ENCODE results near the gene HS6ST1. TPM values are rescaled to one million over a fixed set of nuclear protein-coding genes. Genes with fewer than 3 reads are reported as not detected.

Gene HS6ST1, protein sequence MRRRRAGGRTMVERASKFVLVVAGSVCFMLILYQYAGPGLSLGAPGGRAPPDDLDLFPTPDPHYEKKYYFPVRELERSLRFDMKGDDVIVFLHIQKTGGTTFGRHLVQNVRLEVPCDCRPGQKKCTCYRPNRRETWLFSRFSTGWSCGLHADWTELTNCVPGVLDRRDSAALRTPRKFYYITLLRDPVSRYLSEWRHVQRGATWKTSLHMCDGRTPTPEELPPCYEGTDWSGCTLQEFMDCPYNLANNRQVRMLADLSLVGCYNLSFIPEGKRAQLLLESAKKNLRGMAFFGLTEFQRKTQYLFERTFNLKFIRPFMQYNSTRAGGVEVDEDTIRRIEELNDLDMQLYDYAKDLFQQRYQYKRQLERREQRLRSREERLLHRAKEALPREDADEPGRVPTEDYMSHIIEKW
- total RNA-seq (16.9 TPM), polyA plus RNA-seq (40.0 TPM)

DNA sequence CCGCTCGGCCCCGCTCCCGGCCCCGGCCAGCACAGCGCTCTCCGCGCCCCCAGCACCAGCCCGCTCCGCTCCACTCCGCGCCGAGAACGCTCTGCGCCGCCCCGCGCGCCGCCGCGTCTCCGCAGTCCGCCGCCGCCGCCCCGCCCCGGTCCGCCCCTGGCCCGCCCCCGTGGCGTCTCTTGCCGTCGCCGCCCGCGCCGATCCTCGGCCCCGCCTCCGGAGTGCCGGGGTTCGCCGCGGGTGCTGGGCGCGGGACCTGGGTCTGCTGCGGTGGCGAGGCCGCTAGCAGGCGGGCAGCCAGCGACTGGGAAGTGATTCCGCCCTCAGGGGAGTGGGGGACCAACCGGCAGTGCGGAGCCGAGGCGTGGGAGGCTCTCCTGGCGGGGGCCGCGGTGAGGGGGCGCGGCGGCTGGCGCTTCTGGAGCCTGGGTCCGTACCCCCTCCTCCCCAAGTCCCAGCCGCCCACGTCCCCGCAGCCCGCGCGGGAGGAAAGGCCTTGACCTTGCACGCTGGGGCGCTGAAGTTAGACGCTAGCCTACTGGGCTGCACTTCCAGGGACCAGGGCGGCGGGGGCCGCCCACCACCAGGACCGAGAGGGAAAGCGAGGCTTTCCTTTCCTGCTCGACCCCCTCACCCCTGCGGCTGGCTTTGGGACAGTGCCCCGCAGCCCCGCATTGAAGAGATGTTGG is at the start of gene HS6ST1:
Gene HS6ST1, minus strand, starts transcription at position 93 of the 689 bp plus-strand sequence. CDS start 305 bp downstream, outside the sequence.
- Histone ChIP-seq H3K4me1 (ENCODE audit: insufficient read depth) (peaks cover 2% of the 10 kb centered on the region), H3K36me3 (ENCODE audit: insufficient read depth) (no peaks in the 10 kb centered on the region), H3K4me3 (ENCODE audit: low read depth, low read length) (peak within 1 kb of the TSS; percentile 90), H3K27ac (ENCODE audit: low read depth) (no peak within 1 kb of the TSS)
- 1% methylated on average over 83 of the region's 84 CpGs for WGBS
- DNase-seq (ENCODE audit: extremely low spot score) = no peak

DNA sequence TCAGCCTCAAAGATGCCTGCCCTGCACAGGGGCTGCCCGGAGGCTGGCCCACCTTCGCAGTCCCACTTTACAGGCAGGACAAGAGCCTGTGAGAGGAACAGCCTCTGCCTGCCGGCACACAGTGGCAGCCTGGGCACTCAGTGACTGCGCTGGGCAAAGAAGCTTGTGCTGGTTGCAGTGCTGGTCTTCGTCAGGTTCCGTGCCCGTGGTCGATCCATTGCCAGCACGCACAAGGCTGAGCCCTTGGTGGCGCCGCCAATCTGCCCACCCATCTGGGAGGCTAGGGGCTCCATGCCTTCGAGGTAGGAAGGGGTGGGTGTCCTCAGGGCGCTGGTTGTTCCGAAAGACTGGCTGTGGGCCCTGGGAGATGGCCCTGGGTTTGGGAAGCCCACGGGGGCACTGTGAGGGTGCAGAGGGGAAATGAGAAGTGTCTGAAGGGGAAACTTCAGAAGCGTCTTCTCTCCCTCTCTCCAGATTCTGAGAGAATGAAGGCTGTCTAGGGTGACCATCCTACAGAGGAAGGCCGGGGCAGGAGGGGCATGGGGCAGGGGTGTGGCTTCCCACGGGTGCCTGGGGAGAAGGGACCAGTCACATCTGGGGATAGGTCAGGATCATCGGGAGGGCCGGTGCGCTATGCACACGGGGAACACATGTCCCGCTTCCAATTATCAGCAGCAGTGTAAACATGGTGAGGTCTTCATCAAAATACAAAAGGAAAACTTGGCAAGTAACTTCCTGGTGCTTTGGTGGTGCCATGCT is 49.1 kb upstream of the HS6ST1 start:
- no peaks in the 10 kb centered on the region for H3K4me1 ChIP-seq (ENCODE audit: insufficient read depth)
- no peak for DNase-seq (ENCODE audit: extremely low spot score)
- 95% methylated on average over 23 of the region's 23 CpGs for WGBS

DNA sequence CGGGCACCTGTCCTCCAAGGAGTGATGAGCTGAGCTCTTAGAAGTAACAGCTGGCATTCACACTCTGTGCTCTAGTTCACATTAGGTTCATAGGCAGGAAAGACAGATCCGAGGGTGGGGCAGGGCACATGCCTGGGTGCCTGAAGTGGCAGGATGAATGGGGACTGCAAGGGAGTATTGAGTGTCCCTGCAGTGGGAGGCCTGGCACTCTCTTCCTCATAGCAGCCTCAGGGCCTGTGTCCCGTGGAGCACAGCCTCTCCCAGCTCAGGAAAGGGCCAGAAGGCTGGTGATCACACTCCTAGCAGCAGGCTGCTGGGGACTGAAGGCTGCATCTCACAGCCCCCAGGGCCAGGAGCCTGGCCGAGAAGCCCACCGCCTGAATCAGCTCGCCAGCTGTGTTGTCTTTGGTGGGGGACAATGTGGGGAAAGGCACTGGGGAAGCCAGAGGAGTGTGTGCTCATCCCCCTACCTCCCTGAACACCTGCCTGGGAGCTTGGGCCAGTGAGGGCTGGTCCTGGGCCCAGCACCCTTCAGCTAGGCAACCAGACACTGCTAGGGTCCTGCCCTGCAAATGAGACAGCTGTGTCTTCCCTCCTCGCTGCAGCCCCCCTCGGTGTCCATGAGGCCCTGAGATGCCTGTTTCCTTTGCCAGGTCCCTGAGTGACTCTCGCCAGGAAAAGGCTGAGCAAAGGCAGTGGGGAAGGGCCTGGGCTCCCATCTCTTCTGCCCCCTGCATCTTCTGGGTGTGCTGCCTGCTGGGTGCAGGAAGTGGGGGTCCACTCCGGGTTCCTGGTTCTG is 48.2 kb upstream of the HS6ST1 start:
- no peaks in the 10 kb centered on the region for H3K4me1 ChIP-seq (ENCODE audit: insufficient read depth)
- DNase-seq (ENCODE audit: extremely low spot score) = no peak
- H3K27ac ChIP-seq (ENCODE audit: low read depth) = no peak overlapping the region
- 85% methylated on average over 10 of the region's 10 CpGs for WGBS
- H3K4me3 ChIP-seq (ENCODE audit: low read depth, low read length) = no peak overlapping the region
- H3K36me3 ChIP-seq (ENCODE audit: insufficient read depth) = no peaks in the 10 kb centered on the region

More for the DNA sequence above, 49.1 kb upstream of the HS6ST1 start:
- Histone ChIP-seq H3K27ac (ENCODE audit: low read depth) (no peak overlapping the region), H3K36me3 (ENCODE audit: insufficient read depth) (no peaks in the 10 kb centered on the region), H3K4me3 (ENCODE audit: low read depth, low read length) (no peak overlapping the region)

DNA sequence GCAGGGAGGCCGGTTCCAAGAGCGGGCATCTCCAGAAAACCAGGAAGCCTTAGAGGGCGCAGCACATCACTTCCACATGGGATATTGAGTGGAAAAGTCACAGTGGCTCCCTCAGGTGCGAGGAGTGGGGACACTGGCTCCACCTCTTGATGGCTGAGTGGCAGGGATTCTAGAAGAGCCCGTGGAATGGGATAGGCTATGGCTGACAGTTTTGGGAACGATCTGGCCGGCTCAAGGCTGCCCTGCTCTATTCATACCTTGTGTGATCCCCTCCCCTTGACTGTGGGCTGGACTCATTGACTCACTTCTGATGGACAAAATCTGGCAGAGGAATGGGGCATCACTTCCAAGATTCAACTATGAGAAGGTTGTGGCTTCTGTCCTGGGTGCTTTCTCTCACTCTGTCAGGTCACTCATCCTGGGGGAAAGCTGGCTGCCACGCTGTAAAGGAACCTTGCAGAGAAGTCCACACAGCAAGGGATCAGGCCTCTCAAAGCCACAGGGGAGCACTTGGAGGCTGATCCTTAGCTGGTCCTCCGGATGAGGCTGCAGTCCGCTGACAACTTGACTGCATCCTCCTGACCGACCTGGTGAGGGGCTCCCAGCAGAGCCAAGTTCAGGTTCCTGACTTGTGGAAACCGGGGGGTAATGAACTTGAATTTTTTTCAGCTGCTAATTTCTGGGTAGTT is 46.7 kb upstream of the HS6ST1 start:
- H3K4me1 ChIP-seq (ENCODE audit: insufficient read depth) = no peaks in the 10 kb centered on the region
- DNase-seq (ENCODE audit: extremely low spot score) = no peak
- WGBS = 94% methylated on average over 12 of the region's 12 CpGs
- no peak overlapping the region for H3K27ac ChIP-seq (ENCODE audit: low read depth)
- H3K4me3 ChIP-seq (ENCODE audit: low read depth, low read length) = no peak overlapping the region
- no peaks in the 10 kb centered on the region for H3K36me3 ChIP-seq (ENCODE audit: insufficient read depth)

DNA sequence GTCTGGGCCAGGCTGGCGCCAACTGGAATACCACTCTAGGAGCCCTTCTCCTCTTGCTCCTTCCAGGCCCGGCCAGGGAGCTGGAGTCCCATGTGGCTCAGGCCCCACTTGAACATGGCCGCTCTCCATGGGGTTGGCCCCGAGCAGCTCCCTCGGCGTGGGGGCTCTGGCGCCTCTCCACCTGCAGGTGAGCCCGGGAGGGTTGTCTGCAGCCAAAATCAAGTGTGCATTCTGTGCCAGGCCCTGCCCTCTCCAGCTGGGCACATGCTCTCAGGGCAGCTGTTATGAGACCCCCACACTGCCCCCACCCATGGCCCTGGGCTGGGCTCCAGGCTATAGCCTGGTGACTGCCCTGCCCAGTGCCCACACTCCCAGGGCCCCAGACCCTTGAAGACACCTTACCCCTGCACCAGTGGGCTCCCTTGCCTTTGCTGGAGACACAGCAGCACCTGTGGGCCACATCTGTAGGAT is 45.8 kb upstream of the HS6ST1 start:
- H3K36me3 ChIP-seq (ENCODE audit: insufficient read depth) = no peaks in the 10 kb centered on the region
- H3K4me1 ChIP-seq (ENCODE audit: insufficient read depth) = no peaks in the 10 kb centered on the region
- no peak overlapping the region for H3K4me3 ChIP-seq (ENCODE audit: low read depth, low read length)
- no peak overlapping the region for H3K27ac ChIP-seq (ENCODE audit: low read depth)
- no peak for DNase-seq (ENCODE audit: extremely low spot score)
- 93% methylated on average over 8 of the region's 8 CpGs for WGBS

DNA sequence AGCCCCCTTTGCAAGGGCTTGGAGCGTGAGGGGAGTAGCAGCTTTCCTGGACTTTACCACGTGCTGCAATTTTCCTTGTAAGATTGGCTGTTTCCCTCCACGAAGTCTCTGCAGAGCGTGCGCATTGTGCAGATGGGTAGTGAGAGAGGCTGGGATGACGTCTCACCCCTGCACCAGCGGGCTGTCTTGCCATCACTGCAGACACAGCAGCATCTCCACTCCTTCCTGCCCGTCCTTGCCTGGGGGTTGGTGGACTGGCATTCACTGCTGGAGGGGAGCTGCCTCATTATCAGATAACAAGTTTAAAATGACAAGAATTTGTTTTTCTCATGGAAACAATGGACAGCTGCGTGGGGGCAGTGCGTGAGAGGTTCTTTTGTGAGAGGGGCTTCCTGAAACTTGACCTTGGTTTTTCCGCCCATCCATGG is 45.3 kb upstream of the HS6ST1 start:
- no peaks in the 10 kb centered on the region for H3K4me1 ChIP-seq (ENCODE audit: insufficient read depth)
- no peaks in the 10 kb centered on the region for H3K36me3 ChIP-seq (ENCODE audit: insufficient read depth)
- no peak for DNase-seq (ENCODE audit: extremely low spot score)
- no peak overlapping the region for H3K4me3 ChIP-seq (ENCODE audit: low read depth, low read length)
- H3K27ac ChIP-seq (ENCODE audit: low read depth) = no peak overlapping the region
- WGBS = 93% methylated on average over 11 of the region's 11 CpGs

DNA sequence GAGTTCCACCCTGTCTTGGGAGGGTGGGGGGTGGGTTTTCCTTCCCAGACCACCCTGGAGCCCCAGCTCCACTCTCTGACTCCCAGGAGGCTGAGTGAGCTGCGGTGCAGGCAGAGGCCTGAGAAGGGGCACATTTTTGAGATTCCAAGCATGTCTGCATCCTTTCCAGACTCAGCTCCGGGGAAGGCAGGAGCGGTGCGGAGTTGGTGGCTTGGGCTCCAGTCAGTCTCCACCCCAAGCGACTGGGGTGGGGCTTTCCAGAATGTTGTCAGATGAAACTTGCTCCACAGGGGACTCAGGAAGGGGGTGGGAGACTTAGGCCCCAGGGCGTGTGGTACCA is 44.2 kb upstream of the HS6ST1 start:
- DNase-seq (ENCODE audit: extremely low spot score) = no peak
- Histone ChIP-seq H3K4me3 (ENCODE audit: low read depth, low read length) (no peak overlapping the region), H3K4me1 (ENCODE audit: insufficient read depth) (no peaks in the 10 kb centered on the region), H3K27ac (ENCODE audit: low read depth) (no peak overlapping the region), H3K36me3 (ENCODE audit: insufficient read depth) (no peaks in the 10 kb centered on the region)
- 27% methylated on average over 6 of the region's 6 CpGs for WGBS

DNA sequence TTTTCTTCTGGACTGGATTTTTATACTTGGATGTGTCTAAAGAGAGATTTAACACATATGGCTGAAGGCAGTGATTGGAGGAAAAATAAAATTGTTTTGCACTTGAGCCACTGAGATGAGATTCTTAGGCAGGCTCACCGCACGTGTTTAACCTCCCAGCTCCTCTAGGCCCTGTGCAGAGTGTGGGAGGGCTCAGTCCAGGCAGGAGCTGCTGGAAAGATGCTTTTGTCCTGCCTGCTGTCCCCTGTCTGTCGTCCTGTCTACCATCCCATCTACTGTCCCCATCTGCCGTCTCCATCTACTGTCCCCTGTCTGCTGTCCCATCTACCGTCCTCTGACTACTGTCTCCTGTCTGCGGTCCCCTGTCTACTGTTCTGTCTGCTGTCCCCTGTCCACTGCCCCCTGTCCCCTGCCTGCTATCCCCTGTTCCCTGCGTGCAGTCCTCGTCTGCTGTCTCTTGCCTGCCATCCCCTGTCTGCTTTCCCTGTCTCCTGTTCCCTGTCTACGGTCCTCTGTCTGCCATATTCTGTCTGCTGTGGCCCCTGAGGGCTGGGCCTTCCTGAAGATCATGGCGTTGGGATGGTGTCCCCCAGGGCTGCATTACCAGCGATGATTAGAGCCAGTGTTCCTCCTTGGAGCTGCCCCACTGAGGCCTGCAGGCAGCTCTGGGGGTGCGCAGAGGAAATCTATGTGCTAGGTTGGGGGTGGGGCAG is 43.7 kb upstream of the HS6ST1 start:
- no peak overlapping the region for H3K4me3 ChIP-seq (ENCODE audit: low read depth, low read length)
- H3K27ac ChIP-seq (ENCODE audit: low read depth) = no peak overlapping the region
- no peaks in the 10 kb centered on the region for H3K4me1 ChIP-seq (ENCODE audit: insufficient read depth)
- H3K36me3 ChIP-seq (ENCODE audit: insufficient read depth) = no peaks in the 10 kb centered on the region
- WGBS = 77% methylated on average over 12 of the region's 12 CpGs
- no peak for DNase-seq (ENCODE audit: extremely low spot score)

DNA sequence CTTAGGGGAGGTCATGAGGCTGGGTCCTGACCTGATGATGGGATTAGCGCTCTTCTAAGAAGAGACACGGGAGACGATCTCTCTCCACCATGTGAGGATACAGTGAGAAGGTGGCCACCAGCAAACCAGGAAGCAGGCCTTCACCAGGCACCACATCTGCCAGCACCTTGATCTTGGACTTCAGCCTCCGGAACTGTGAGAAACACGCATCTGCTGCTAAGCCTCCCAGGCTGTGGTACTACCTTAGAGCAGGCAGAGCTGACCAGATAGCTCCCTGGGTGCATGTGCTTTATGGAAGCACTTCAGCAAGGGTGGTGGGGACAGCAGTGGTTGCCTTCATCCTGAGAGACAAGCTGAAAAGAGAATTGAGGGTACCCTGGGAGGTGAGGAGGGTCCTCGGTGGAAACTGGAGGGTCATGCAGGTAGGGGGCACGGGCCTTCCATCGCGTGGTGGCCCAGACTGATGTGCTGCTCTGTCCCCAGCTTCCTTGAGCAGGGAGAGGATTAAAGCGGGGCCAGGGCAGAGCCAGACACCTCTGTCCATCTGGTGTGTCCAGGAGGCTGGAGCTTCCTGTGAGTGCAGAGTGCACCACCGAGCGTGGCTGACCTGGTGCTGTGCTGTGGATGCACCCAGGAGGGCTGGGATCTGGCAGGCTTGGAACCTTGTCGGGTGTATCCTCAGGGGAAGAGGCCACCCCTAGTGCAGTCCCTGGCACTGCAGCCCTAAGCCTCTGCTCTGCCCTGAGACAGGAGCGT is 42.9 kb upstream of the HS6ST1 start:
- 91% methylated on average over 14 of the region's 14 CpGs for WGBS
- DNase-seq (ENCODE audit: extremely low spot score) = no peak
- H3K36me3 ChIP-seq (ENCODE audit: insufficient read depth) = no peaks in the 10 kb centered on the region

DNA sequence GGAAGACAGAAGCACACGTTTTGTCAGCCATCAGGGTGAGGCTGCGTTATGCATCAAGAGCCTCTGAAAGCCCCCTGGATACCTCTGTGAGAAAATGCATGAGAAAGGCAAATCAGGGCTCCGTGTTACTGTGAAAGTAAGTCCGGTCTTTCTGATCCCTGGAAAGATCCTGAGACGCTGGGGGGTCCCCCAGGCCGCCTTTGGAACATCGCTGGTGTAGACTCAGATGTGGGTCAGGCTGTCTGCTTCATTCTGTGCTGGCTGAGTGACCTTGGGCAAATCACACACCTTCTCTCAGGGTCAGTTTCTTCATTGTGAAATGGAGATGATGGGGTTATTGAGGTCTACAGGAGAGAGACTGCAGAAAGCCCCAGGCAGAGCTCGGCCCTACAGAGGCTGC is 42.0 kb upstream of the HS6ST1 start:
- Histone ChIP-seq H3K4me1 (ENCODE audit: insufficient read depth) (no peaks in the 10 kb centered on the region), H3K27ac (ENCODE audit: low read depth) (no peak overlapping the region), H3K4me3 (ENCODE audit: low read depth, low read length) (no peak overlapping the region), H3K36me3 (ENCODE audit: insufficient read depth) (no peaks in the 10 kb centered on the region)
- DNase-seq (ENCODE audit: extremely low spot score) = no peak
- 94% methylated on average over 8 of the region's 8 CpGs for WGBS

More for the DNA sequence above, 42.9 kb upstream of the HS6ST1 start:
- Histone ChIP-seq H3K4me1 (ENCODE audit: insufficient read depth) (no peaks in the 10 kb centered on the region), H3K4me3 (ENCODE audit: low read depth, low read length) (no peak overlapping the region), H3K27ac (ENCODE audit: low read depth) (no peak overlapping the region)

DNA sequence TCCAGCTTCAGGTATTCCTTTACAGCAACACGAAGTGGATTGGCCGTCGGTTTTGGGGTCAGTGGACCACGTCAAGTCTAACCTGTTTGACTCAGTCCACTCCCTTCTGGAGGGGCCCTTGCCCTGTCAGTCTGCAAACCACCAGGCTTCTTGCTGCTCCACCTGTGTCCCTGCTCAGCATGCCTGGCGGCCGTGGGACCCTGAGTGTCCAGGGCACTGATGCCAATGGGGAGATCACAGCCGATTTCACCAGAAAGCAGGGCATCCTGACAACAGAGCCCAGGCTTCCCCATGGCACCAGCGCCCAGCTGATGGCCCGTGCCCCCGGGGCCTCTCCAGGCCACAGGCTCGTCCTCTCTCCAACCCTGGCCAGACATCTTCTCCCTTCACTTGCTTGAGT is 41.2 kb upstream of the HS6ST1 start:
- no peak for DNase-seq (ENCODE audit: extremely low spot score)
- WGBS = 92% methylated on average over 11 of the region's 11 CpGs
- H3K27ac ChIP-seq (ENCODE audit: low read depth) = no peak overlapping the region
- no peaks in the 10 kb centered on the region for H3K36me3 ChIP-seq (ENCODE audit: insufficient read depth)
- H3K4me1 ChIP-seq (ENCODE audit: insufficient read depth) = no peaks in the 10 kb centered on the region
- no peak overlapping the region for H3K4me3 ChIP-seq (ENCODE audit: low read depth, low read length)
